Coronary artery (tissue), 2 donors: ENCODE results near the gene TLE7.

Source experiments
- DNase-seq: peaks from one replicate; pipeline ENCODE4 v3.0.0-alpha.2; 2017; ENCODE audit warnings: low spot score
- H3K27ac ChIP-seq, 2 donors: fragments of 200-600 bp; sonication (generic); one replicate each; pipeline ENCODE4 v1.5.1; 2016 to 2019
- H3K4me3 ChIP-seq: fragments of 200-600 bp; sonication (generic); 2 replicates; pipeline ENCODE4 v1.5.1; 2016; ENCODE audit warnings: mild to moderate bottlenecking, moderate library complexity
- TF ChIP-seq, protein P1 (sequence below): fragments of 200-600 bp; sonication (generic); IDR thresholded peaks from one replicate; pipeline ENCODE4 v1.5.1; 2019; ENCODE audit warnings: antibody characterized with exemption

Gene TLE7

DNA sequence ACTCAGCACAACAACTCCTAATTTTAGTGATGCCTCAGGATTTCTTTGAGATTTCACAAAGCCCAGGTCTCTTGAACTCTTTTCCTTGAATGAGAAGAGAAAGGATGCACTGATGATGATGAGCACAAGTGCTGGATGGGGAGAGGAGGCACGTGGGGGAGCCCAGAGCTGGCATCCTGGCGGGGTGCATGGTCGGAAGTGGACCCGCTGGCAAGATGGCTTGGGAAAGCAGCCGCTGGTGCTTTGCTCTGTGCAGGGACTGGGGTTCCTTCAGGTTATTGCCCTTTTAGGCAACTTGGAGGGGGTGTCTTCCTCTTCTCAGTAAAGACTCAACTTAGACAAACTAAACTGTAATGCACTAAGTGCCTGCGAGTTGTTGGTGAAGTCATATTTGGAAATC, 61.0 kb downstream of the TLE7 start:
- TF ChIP-seq, protein P1, sequence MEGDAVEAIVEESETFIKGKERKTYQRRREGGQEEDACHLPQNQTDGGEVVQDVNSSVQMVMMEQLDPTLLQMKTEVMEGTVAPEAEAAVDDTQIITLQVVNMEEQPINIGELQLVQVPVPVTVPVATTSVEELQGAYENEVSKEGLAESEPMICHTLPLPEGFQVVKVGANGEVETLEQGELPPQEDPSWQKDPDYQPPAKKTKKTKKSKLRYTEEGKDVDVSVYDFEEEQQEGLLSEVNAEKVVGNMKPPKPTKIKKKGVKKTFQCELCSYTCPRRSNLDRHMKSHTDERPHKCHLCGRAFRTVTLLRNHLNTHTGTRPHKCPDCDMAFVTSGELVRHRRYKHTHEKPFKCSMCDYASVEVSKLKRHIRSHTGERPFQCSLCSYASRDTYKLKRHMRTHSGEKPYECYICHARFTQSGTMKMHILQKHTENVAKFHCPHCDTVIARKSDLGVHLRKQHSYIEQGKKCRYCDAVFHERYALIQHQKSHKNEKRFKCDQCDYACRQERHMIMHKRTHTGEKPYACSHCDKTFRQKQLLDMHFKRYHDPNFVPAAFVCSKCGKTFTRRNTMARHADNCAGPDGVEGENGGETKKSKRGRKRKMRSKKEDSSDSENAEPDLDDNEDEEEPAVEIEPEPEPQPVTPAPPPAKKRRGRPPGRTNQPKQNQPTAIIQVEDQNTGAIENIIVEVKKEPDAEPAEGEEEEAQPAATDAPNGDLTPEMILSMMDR, result no peak

More for the DNA sequence above, 61.0 kb downstream of the TLE7 start:
- Histone ChIP-seq H3K4me3 (no peak overlapping the region), H3K27ac (no peak overlapping the region)
- no peak for DNase-seq
